HepG2 (cell line): ENCODE results near the gene FIZ1. TPM values are rescaled to one million over a fixed set of nuclear protein-coding genes. Genes with fewer than 3 reads are reported as not detected.

Source experiments
- ARNT2 ChIP-seq: sonication (generic); formaldehyde crosslinking; IDR thresholded peaks from 2 replicates; pipeline ENCODE4 v1.8.0; 2022; ENCODE audit warnings: mild to moderate bottlenecking, low read depth, missing genetic modification reagents, moderate library complexity
- ATF7-NPFF ChIP-seq: sonication (generic); formaldehyde crosslinking; IDR thresholded peaks from 2 replicates; pipeline ENCODE4 v1.8.1; 2023; ENCODE audit warnings: mild to moderate bottlenecking, low read depth, missing genetic modification reagents, moderate library complexity
- CBFB ChIP-seq: sonication (generic); formaldehyde crosslinking; IDR thresholded peaks from 2 replicates; pipeline ENCODE4 v1.4.0; 2020; ENCODE audit warnings: missing genetic modification reagents
- CCDC6 ChIP-seq: sonication (generic); formaldehyde crosslinking; IDR thresholded peaks from 2 replicates; pipeline ENCODE4 v1.8.1; 2022; ENCODE audit warnings: mild to moderate bottlenecking, missing genetic modification reagents, moderate library complexity
- CHCHD3 ChIP-seq: sonication (generic); formaldehyde crosslinking; IDR thresholded peaks from 2 replicates; pipeline ENCODE4 v1.8.0; 2022; ENCODE audit warnings: mild to moderate bottlenecking, missing genetic modification reagents, moderate library complexity
- FOXC1 ChIP-seq: sonication (generic); formaldehyde crosslinking; IDR thresholded peaks from 2 replicates; pipeline ENCODE4 v1.8.0; 2022; ENCODE audit warnings: mild to moderate bottlenecking, missing genetic modification reagents, borderline replicate concordance
- HNRNPK ChIP-seq: fragments of 200-400 bp; formaldehyde crosslinking; IDR thresholded peaks from 2 replicates; pipeline ENCODE4 v1.6.1; 2018; ENCODE audit warnings: low read length, low read depth, moderate library complexity, mild to moderate bottlenecking; ENCODE audit not compliant: poor library complexity, severe bottlenecking
- PAXIP1 ChIP-seq: sonication (generic); formaldehyde crosslinking; conservative IDR thresholded peaks from 2 replicates; pipeline ENCODE4 v1.4.0; 2020; ENCODE audit warnings: mild to moderate bottlenecking, missing genetic modification reagents, moderate library complexity
- RARG ChIP-seq: sonication (generic); formaldehyde crosslinking; IDR thresholded peaks from 2 replicates; pipeline ENCODE4 v1.4.0; 2020; ENCODE audit warnings: low read depth, mild to moderate bottlenecking, missing genetic modification reagents
- TFE3 ChIP-seq: IDR thresholded peaks from 2 replicates; pipeline ENCODE4 v1.6.1; 2016
- THAP8 ChIP-seq: sonication (generic); formaldehyde crosslinking; IDR thresholded peaks from 2 replicates; pipeline ENCODE4 v1.5.1; 2020; ENCODE audit warnings: missing genetic modification reagents, mild to moderate bottlenecking, borderline replicate concordance
- TOPORS ChIP-seq: sonication (generic); formaldehyde crosslinking; IDR thresholded peaks from 2 replicates; pipeline ENCODE4 v1.8.0; 2023; ENCODE audit warnings: mild to moderate bottlenecking, missing genetic modification reagents
- ZBTB2 ChIP-seq: sonication (generic); formaldehyde crosslinking; IDR thresholded peaks from 2 replicates; pipeline ENCODE4 v1.8.0; 2022; ENCODE audit warnings: low read depth, missing genetic modification reagents
- ZBTB3 ChIP-seq: sonication (generic); formaldehyde crosslinking; IDR thresholded peaks from 2 replicates; pipeline ENCODE4 v1.4.0; 2020; ENCODE audit warnings: low read depth, mild to moderate bottlenecking, moderate library complexity, missing genetic modification reagents, borderline replicate concordance
- ZC3H13 ChIP-seq: sonication (generic); formaldehyde crosslinking; IDR thresholded peaks from 2 replicates; pipeline ENCODE4 v1.8.1; 2023; ENCODE audit warnings: mild to moderate bottlenecking, missing genetic modification reagents, moderate library complexity
- ZFYVE20 ChIP-seq: sonication (generic); formaldehyde crosslinking; IDR thresholded peaks from 2 replicates; pipeline ENCODE4 v1.8.0; 2023; ENCODE audit warnings: low read depth, mild to moderate bottlenecking, moderate library complexity, missing genetic modification reagents, borderline replicate concordance
- ZNF280B ChIP-seq: sonication (generic); formaldehyde crosslinking; IDR thresholded peaks from 2 replicates; pipeline ENCODE4 v1.5.0; 2020; ENCODE audit warnings: missing genetic modification reagents, mild to moderate bottlenecking, borderline replicate concordance
- ZNF451 ChIP-seq: sonication (generic); formaldehyde crosslinking; IDR thresholded peaks from 2 replicates; pipeline ENCODE4 v1.5.0; 2020; ENCODE audit warnings: mild to moderate bottlenecking, missing genetic modification reagents
- ZNF564 ChIP-seq: sonication (generic); formaldehyde crosslinking; IDR thresholded peaks from 2 replicates; pipeline ENCODE4 v1.8.1; 2023; ENCODE audit warnings: mild to moderate bottlenecking, missing genetic modification reagents
- polyA plus RNA-seq, 8 experiments: library from polyadenylated mRNA; depleted of rRNA in 3 of 8; stranded (reverse) in 7 of 8; unstranded in 1 of 8; fragments of >200 nt; fragmentation: Illumina TruSeq in 4 of 8; extraction: Trizol in 4 of 8; gene quantifications; 2 replicates each; pipeline versions ENCODE4 v1.2.1 to v1.2.3, GENCODE V29; 2011 to 2016; ENCODE audit warnings: low read depth in 4 of 8, missing spikeins in 1 of 8, mixed read lengths in 1 of 8; ENCODE audit not compliant: insufficient read depth in 1 of 8
- total RNA-seq, 5 experiments: library from RNA; depleted of rRNA; stranded (reverse); fragments of >200 nt; fragmentation: Illumina TruSeq; extraction: Trizol; gene quantifications; 2 replicates each; pipeline ENCODE4 v1.2.3, GENCODE V29; 2016; ENCODE audit warnings: low read depth in 1 of 5

FIZ1 gene
- total and polyA plus RNA-seq, 2 of the 13 experiments (the other 11 are each of a cell fraction or from before 2014, with no cell fraction given): 3.6 to 5.9 TPM

GRCh38 chr19:55642153-55643002 is 43.1 kb upstream of the FIZ1 start (continued):
- TF ChIP-seq ZBTB2 (CRISPR knock-in tag) (no peak), TOPORS (no peak), TFE3 (CRISPR knock-in tag) (no peak), THAP8 (CRISPR knock-in tag) (no peak), ZC3H13 (CRISPR knock-in tag) (no peak), ZNF451 (CRISPR knock-in tag) (0 out of 2 replicates have a peak, but pooled peaks have one; percentile 3), ATF7-NPFF (CRISPR knock-in tag) (no peak), CBFB (CRISPR knock-in tag) (no peak), CHCHD3 (CRISPR knock-in tag) (0 out of 2 replicates have a peak, but pooled peaks have one; percentile 56), CCDC6 (CRISPR knock-in tag) (no peak), ZFYVE20 (CRISPR knock-in tag) (peak; percentile 72; the same call in 1 of the 2 replicates), FOXC1 (CRISPR knock-in tag) (no peak; the same call in 1 of the 2 replicates), HNRNPK (peak; percentile 27), RARG (CRISPR knock-in tag) (no peak), ARNT2 (CRISPR knock-in tag) (0 out of 2 replicates have a peak, but pooled peaks have one; percentile 15), ZNF280B (CRISPR knock-in tag) (0 out of 2 replicates have a peak, but pooled peaks have one; percentile 56), PAXIP1 (CRISPR knock-in tag) (no peak), ZNF564 (0 out of 2 replicates have a peak, but pooled peaks have one; percentile 12), ZBTB3 (CRISPR knock-in tag) (no peak)
